ENCODE results near the gene IL20RB.

IL20RB gene

DNA sequence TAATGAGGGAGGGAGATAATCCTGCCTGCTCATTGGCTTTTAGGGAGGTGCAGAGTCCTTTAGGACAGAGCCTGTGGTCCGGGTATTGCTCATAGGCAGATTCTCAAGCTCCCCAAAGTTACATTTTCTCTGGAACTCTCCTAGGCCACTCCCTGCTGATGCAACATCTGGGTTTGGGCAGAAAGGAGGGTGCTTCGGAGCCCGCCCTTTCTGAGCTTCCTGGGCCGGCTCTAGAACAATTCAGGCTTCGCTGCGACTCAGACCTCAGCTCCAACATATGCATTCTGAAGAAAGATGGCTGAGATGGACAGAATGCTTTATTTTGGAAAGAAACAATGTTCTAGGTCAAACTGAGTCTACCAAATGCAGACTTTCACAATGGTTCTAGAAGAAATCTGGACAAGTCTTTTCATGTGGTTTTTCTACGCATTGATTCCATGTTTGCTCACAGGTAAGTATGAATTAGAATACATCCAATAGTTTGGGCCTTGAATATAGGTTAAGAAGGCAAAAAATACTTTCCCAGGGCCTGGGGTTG lies at the start of gene IL20RB:
IL20RB (plus strand) TSS at position 233 of the 538 bp plus-strand sequence; CDS start at position 364, 131 bp downstream.
- no peak for DNase-seq (ENCODE audit: low spot score)

DNA sequence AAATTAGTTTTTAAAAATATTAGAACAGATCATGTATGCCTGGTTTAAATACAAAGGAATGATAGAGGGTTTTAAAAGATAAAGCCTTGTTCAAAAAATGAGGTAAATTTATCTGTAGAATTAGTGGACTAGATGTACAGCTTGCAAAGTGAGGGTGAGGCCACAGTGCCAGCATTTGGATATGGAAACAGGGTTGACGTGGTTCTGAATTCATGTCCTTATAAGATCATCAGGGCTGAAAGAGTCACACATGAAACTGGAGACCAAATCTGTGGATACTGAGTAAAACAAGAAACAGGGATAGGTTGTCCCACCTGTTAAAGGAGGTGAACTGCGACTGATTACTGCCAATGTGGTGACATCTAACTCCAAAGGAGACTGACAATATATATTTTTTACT lies 49.5 kb upstream of the IL20RB start:
- DNase-seq (ENCODE audit: low spot score): no peak

DNA sequence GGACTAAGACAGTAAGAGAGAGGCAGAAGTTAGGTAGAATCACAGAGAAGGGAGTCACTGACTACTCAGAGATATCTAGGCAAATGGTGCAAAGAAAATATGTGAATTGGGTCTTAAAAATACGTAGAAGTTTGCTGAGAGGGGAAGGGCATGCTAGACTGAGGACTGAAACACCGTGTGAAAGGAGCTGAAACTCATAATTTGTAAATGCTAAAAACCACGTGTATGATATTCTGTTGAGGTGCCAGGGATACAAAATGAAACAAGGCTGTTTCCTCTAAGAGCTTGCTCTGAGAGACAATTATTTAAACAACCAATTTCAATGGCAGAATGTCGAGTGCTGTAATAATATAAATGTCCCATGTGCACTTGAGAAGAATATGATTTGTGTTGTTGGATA lies 48.6 kb upstream of the IL20RB start:
- no peak for DNase-seq (ENCODE audit: low spot score)

GRCh38 chr3:136910697-136911096 lies 47.1 kb upstream of the IL20RB start:
- DNase-seq (ENCODE audit: low spot score): no peak

- no peak for DNase-seq (ENCODE audit: low spot score)
Measured at GRCh38 chr3:136913168-136913567, 44.6 kb upstream of the IL20RB start.

DNA sequence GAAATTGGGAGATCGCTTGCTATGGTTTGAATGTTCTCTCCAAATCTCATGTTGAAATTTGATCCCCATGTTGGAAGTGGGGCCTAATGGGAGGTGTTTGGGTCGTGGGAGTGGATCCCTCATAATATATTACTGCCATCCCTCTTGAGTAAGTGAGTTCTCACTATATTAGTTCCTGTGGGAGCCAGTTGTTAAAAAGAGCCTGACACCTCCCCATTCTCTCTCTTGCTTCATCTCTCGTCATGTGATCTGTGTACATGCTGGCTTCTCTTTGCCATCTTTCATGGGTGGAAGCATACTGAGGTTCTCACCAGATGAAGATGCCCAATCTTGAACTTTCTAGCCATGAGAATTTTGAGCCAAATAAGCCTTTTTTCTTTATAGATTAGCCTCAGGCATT lies 43.0 kb upstream of the IL20RB start:
- no peak for DNase-seq (ENCODE audit: low spot score)

DNA sequence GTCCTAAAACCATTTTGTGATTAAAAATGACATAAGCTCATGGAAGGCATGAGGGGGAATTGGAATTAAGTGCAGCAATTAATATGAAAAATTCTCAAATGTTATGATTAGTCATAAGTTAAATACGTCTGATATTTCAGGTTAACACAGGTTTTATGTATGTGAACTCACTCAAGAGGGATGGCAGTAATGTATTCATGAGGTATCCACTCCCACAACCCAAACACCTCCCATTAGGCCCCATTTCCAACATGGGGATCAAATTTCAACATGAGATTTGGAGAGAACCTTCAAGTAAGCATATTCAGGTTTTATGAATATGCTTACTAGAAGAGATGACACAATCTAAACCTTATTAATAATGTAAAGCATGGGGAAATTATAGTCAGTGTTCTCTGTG lies 41.6 kb upstream of the IL20RB start:
- DNase-seq (ENCODE audit: low spot score): no peak

DNA sequence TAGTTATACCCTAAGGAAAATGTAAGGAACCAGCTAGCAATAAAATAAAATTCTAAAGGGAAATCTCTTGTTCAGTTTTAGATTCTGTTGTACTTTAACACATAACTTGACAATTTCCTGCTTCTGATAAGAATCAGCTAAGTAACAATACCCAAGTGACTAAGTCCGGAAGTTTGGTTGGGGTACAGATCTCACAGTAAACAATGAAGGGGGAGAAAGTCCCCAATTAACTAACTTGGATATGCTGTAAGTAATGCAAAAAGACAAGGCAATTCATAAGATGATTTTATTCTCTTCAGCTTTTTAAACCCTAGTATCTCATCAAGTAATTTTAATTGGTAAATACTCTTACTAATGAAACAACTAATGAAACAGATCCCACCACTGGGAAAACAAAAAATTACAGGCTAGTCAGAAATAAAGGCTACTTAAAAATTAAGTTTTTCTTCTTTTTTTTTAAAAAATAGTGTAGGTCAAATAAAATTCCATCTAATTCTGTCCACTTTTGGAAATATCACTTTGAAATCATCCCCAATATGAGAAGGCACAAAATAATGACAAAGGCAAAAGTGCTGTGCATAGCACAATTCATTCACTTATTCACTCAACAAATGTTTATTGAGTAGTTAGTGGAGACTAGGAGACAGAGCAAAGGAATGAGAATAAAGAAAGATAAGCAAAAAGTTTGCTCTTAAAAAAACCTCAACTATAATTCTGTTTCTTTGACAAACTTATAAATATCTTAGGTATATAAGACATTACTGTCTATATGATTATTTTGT lies 37.8 kb upstream of the IL20RB start:
- peak; percentile 80 for DNase-seq (ENCODE audit: low spot score)

DNA sequence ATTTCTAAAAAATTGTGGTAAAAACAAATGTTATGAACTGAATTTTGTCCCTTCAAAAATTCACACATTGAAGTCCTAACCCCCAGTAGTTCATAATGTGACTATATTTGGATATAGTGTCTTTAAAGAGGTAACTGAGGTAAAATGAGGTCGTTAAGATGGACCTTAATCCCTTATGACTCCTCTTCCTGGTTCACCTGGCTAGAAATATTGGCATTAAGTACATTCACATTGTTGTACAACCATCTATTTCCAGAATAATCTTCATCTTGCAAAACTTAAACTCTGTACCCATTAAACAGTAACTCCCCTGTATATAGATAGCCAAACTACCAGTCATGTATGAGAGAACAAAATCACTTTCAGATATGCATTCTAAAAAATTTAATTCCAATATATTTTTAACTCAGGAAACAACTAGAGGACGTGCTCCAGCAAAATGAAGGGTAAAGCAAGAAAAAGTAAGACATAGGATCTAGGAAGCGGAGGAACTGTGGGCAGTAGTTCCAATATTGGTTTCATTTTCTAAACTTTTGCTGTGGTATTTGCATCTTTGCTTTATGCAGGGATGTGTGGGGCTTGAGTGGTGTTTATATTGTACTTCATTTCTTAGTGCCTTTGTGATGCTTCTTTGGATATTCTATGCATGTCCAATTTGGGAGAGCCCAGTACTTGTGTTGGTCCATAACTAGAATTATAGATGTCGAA lies 36.7 kb upstream of the IL20RB start:
- DNase-seq (ENCODE audit: low spot score): no peak

DNA sequence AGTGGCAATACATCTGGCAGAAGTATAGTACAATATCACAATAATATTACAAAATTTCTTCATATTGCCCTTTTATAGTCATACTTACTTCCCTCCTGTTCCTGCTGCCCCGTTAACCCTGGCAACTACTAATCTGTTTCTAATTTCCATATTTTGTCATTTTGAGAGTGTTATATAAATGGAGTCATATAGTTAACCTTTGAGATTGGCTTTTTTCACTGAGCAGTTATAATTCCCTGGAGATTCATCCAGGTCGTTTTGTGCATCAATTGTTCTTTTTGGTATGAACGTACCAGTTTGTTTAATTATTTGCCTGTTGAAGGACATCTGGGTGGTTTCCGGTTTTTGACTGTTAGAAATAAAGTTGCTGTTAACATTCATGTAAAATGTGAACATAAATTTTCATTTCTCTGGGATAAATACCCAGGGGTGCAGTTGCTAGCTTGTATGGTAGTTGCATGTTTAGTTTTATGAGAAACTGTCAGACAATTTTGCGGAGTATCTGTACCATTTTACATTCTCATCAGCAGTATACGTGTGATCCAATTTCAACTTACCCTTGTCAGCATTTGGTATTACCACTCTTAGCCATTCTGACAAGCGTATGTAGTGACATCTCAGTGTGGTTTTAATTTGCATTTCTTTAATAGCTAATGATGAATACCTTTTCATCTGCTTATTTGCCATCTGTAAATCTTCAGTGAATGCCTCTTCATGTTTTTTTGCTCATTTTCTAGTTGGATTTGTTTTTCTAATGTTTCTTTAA lies 32.2 kb upstream of the IL20RB start:
- DNase-seq (ENCODE audit: low spot score): no peak

- DNase-seq (ENCODE audit: low spot score): no peak
Measured at GRCh38 chr3:136928240-136928639, 29.5 kb upstream of the IL20RB start.

GRCh38 chr3:136929977-136930670 lies 27.7 kb upstream of the IL20RB start:
- DNase-seq (ENCODE audit: low spot score): no peak

DNA sequence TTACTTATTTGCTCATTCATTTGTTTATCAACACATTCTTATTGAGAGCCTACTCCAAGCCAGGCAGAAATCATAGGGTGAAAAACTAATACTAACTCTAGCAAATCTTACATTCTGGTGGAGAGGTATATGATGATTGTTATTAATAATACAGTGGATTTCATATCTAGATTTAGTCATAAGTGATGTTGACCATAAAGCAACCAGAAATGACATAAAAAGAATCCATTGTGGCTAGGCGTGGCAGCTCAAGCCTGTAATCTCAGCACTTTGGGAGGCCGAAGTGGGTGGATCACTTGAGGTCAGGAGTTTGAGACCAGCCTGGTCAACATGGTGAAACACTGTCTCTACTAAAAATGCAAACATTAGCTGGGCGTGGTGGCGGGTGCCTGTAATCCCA lies 26.2 kb upstream of the IL20RB start:
- no peak for DNase-seq (ENCODE audit: low spot score)

DNA sequence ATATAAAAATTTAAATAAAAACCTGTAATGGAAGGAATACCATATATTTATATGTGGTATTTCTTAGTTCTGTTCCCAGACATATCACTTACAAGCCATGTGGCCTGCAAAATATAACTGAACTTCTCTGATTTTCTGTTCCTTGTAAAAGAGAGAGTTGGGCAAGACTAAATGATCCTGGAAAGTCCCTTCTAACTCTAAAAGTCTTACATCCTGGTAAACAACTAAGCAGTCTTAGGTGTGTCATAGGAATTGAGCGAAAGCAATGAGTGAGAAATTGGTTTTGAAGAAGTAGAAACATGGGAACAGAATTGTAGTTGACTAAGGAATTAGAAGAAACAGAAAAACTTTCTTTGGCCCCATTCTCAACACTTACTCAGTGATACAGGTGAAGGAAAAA lies 25.3 kb upstream of the IL20RB start:
- DNase-seq (ENCODE audit: low spot score): peak; percentile 27

DNA sequence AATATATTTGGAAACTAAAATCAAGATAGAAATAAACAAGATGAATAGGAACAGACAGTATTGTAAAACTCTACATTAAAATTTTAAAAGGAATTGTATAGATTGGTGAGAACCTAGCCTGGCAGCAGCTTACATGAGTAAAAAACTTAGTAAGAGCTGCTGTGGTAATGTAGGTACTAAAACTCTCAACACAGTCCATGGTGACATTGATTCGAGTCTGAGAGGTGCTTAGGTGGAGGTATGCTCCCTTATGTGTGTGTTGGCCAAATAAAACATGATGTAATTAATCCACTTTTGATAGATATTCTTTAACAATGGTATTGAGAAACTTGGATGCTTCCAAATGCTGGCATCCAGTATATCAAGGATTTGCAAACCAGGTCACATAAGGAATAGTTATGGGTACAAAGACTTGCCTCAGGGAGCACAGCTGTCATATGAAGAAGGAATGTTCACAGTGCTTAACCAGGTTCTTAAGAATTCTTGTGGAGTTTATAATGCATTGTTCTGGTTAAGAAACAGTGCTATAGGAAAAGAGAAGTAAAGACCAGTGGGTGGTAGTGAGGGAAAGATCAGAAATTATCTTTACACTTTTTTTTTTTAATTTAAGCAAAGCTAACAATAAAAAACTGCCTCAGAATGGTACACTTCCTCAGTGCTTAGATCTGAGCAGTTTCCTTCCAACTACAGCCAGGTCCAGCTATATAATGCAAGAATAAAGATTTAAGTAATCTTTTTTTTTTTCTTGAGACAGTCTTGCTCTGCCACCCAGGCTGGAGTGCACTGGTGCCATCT lies 24.6 kb upstream of the IL20RB start:
- no peak for DNase-seq (ENCODE audit: low spot score)

DNA sequence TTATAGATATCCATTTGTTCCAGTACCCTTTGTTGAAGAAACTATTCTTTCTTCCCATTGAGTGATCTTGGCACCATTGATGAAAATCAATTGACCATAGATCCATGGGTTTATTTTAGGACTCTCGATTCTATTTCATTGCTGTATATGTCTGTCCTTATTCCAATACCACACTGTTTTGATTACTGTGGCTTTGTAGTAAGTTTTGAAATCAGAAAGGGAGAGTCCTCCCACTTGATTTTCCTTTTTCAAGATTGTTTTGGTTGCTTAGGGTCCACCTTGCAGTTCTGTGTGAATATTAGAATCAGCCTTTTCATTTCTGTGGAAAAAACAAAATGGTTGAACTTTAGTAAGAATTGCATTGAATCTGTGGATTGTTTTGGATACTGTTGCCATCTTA lies 20.6 kb upstream of the IL20RB start:
- DNase-seq (ENCODE audit: low spot score): no peak

DNA sequence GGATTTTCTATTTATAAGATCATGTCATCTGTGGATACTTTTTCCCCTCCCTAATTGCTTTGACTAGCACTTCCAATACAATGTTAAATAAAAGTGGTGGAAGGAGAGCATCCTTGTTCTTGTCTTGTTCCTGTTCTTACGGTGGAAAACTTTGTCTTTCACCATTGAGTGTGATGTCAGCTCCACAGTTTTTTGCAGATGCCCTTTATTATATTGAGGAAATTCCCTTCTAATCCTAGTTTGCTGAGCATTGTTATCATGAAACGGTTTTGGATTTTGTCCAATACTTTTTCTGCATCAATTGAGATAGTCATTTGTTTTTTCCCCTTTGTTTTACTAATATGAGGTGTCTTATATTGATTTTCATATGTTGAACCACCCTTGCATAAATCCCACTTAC lies 19.9 kb upstream of the IL20RB start:
- no peak for DNase-seq (ENCODE audit: low spot score)

GRCh38 chr3:136938334-136938733 lies 19.4 kb upstream of the IL20RB start:
- DNase-seq (ENCODE audit: low spot score): no peak

DNA sequence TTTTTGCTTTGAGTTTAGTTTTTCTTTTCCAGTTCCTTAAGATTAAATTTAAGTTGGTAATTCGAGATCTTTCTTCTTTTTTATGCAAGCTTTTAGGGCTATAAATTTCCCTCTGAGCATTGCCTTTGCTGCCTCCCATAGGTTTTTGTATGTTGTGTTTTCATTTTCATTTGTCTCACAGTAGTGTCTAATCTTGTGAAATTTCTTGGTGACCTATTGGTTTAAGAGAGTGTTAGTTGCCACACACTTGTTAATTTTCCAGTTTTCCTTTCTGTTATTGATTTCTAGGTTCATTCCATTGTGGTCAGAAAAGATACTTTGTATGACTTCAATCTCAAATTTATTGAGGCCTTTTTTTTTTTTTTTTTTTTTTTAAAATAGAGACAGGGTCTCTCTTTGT lies 18.3 kb upstream of the IL20RB start:
- no peak for DNase-seq (ENCODE audit: low spot score)

DNA sequence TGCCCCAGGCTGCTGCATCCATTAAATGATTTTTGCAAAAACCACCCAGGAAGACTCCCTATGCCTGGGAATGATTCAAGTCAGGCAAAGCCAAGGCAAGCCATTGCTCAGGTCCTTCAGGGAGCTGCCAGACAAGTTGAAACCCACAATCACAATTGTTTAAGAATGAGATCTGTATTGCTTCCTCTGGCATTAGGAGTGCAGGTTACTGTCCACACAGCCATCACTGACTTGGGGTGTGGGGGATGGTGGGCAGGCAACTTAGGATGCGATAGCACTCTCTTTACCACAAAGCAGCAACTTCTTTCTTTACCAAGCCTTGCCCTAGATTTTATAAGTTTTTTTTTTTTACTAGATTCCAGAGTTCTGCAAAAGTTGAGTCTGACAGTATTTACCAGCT lies 15.0 kb upstream of the IL20RB start:
- no peak for DNase-seq (ENCODE audit: low spot score)

DNA sequence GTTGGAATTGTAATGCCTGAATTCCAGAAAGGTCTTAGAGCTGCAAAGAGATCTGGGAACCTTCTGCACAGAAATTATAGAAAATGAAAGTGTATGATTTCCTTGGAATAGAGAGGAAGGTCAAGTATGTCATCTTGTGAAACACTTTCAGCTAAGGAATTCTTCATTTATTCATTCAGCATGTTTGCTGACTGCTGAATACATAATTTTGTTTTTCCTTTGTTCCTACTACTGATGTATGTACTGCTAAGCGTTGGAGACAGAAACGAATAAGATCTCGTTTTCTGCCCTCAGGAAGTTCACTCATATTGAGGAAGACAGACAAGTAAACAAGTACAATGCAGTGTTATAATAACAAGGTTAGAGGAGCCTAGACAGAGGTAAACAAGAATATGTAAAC lies 14.3 kb upstream of the IL20RB start:
- DNase-seq (ENCODE audit: low spot score): no peak
